Heart left ventricle (tissue), 16 donors: ENCODE results near the gene R3HDM2. TPM values are rescaled to one million over a fixed set of nuclear protein-coding genes. Genes with fewer than 3 reads are reported as not detected.

Experiments used
- ATAC-seq, 4 donors: fragments of 200-7000 bp; cut with Tn5 transposase; one replicate each; pipeline ENCODE4 v1.9.1; 2020 to 2022; ENCODE audit warnings: moderate library complexity in 4 of 4, mild to moderate bottlenecking in 3 of 4, moderate number of reproducible peaks in 1 of 4
- DNase-seq, 5 donors: peaks; one replicate each; pipeline ENCODE4 v3.0.0-alpha.2; 2020
- H3K27ac ChIP-seq, 12 donors: fragments of 200-600 bp; sonication (generic) in 4 of 12; one replicate each; pipeline versions ENCODE4 v1.5.0 to v1.8.0; 2016 to 2022; ENCODE audit warnings: mild to moderate bottlenecking in 2 of 12
- H3K27me3 ChIP-seq, 9 donors: fragments of 200-600 bp; sonication (generic) in 2 of 9; one replicate each; pipeline versions ENCODE4 v1.5.1 to v1.8.0; 2016 to 2022; ENCODE audit warnings: mild to moderate bottlenecking in 3 of 9
- H3K36me3 ChIP-seq, 9 donors: fragments of 200-600 bp; sonication (generic) in 2 of 9; one replicate each; pipeline versions ENCODE4 v1.5.0 to v1.8.0; 2018 to 2022; ENCODE audit warnings: mild to moderate bottlenecking in 2 of 9
- H3K4me1 ChIP-seq, 12 donors: fragments of 200-600 bp; sonication (generic) in 4 of 12; one replicate each; pipeline versions ENCODE4 v1.5.0 to v1.8.0; 2016 to 2022; ENCODE audit warnings: mild to moderate bottlenecking in 3 of 12
- H3K4me3 ChIP-seq, 12 donors: fragments of 200-600 bp; sonication (generic) in 4 of 12; one replicate each; pipeline versions ENCODE4 v1.5.0 to v1.8.0; 2017 to 2022; ENCODE audit warnings: mild to moderate bottlenecking in 9 of 12, moderate library complexity in 4 of 12
- H3K9me3 ChIP-seq, 12 donors: fragments of 200-600 bp; sonication (generic) in 4 of 12; one replicate each; pipeline versions ENCODE4 v1.5.0 to v1.8.0; 2016 to 2022; ENCODE audit warnings: mild to moderate bottlenecking in 1 of 12
- CTCF ChIP-seq, 12 donors: fragments of 200-600 bp; sonication (generic) in 4 of 12; IDR thresholded peaks; one replicate each; pipeline versions ENCODE4 v1.5.0 to v1.8.0; 2018 to 2022; ENCODE audit warnings: antibody characterized with exemption in 12 of 12, mild to moderate bottlenecking in 5 of 12
- POLR2A ChIP-seq, 2 donors: fragments of 450-650 bp; IDR thresholded peaks; one replicate each; pipeline ENCODE4 v1.6.1; 2017; ENCODE audit warnings: antibody characterized with exemption in 2 of 2, mild to moderate bottlenecking in 2 of 2, moderate library complexity in 2 of 2
- WGBS, 4 donors: extraction: QIAGEN DNeasy Blood & Tissue Kit in 2 of 4; methylation state at CpG; one replicate each; pipeline versions ENCODE4 v1.1.5 to v1.1.7; 2013 to 2018; 5-methylcytosine and 5-hydroxymethylcytosine counted together
- intact Hi-C, 10 donors: fragments of 100-400 bp; cut with DNase I; formaldehyde crosslinking; loops; one replicate each; pipeline versions ENCODE4 v1.11.1 to v1.14.2; 2022
- polyA plus RNA-seq, 2 donors: library from polyadenylated mRNA; stranded (reverse); fragments of 200-250 nt; gene quantifications; one replicate each; pipeline ENCODE4 v1.2.3, GENCODE V29; 2013
- total RNA-seq, 9 donors: library from RNA; depleted of rRNA in 2 of 9; stranded (reverse); fragments of >200 nt in 2 of 9; fragmentation: NEBNext Ultra II Directional in 3 of 9; extraction: Animal tissue kit (Norgen Biotek cat#: 25700) in 3 of 9; gene quantifications; one replicate each; pipeline versions ENCODE4 v1.1.0 to v1.2.4, GENCODE V29; 2016 to 2023
- donor health status: ischemic (EF 13 %, LVEDD 7.1; RV severe dilation, severe dysfunction).
- donor health status: healthy with polysubstance abuse.
- donor health status: DM: no; HTN: yes; CAD: no.
- donor health status: DM: no; HTN: no; CAD: no.
- donor health status: ischemic (EF 25% LVEDD 6.9; RV normal size, moderate dysfunction).
- donor health status: ischemic (EF 25% LVEDD 5.7; RV mildly dilated, moderate dysfunction).
- donor health status: healthy.
- donor health status: DM: yes; HTN: yes; CAD: no.
- donor health status: ischemic (EF 35%, LVEDD 5.7; RV mildly dilated, moderate dysfunction).
- donor health status: nonischemic (EF 11% LVEDD 7.7; RV severe dilation, severe dysfunction).
- donor health status: DM: yes; HTN: yes; CAD: no.
- donor health status: PGD.
- donor health status: ischemic (EF 29% LVEDD 5.4; RV normal size, mild dysfunction).
- donor health status: nonischemic (EF 23%, LVEDD 6.1; RV moderate dilation, normal function).

R3HDM2 gene
- total and polyA plus RNA-seq, 11 donors, result 12.7 to 102 (median 59.8) TPM

DNA sequence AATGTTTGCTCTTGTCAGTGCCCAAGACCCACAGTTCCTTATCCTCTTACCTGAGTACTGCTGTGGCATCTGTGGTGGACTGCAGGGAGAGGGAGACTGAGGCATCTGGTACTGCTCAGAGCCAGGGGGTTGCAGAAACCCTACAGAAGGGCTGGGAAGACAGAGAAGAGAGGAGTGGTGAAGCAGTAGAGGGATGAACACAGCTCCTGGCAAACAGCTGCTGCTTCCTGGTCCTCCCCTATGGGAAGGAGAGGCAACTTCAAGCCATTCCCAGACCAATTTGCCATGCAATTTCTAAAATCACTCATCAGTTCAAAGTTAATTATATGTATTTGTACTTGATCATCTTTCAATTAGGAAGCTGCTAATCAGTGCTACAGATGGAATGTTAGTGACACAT lies 164.2 kb downstream of the R3HDM2 start:
- peaks cover 0 to 84% (median 53%) of the 10 kb centered on the region in 9 donors for H3K36me3 ChIP-seq
- intact Hi-C loops, result loop anchor here in 1 of 10 donors (5.0 kb wide), 1 partner anchor 186 kb away; no protein-coding TSS in a partner anchor
- DNase-seq (no peak), ATAC-seq (no peak)
- no peaks in the 10 kb centered on the region for H3K9me3 ChIP-seq
- no peaks in the 10 kb centered on the region for H3K27me3 ChIP-seq
- H3K4me1 ChIP-seq, result peaks cover 0 to 37% (median 11%) of the 10 kb centered on the region in 12 donors
- no peak overlapping the region for H3K27ac ChIP-seq
- no peak overlapping the region for H3K4me3 ChIP-seq
- TF ChIP-seq POLR2A (IDR thresholded peaks at IDR 0.05) (no peak), CTCF (IDR thresholded peaks at IDR 0.05) (no peak)

- TF ChIP-seq CTCF (IDR thresholded peaks at IDR 0.05), result no peak
- no peak for TF ChIP-seq POLR2A (IDR thresholded peaks at IDR 0.05)
- ATAC-seq (no peak), DNase-seq (no peak)
- 93 to 97% (median 94%) methylated on average over 2 of the region's 2 CpGs for WGBS, 4 donors
- H3K4me1 ChIP-seq, result peaks cover 0 to 54% (median 21%) of the 10 kb centered on the region in 12 donors
- no peaks in the 10 kb centered on the region for H3K9me3 ChIP-seq
- H3K27ac ChIP-seq, result peak overlapping the region in 7 of 12 donors; percentile 76 to 89 (median 86)
- no peaks in the 10 kb centered on the region for H3K27me3 ChIP-seq
- peaks cover 0 to 77% (median 46%) of the 10 kb centered on the region in 9 donors for H3K36me3 ChIP-seq
- H3K4me3 ChIP-seq, result no peak overlapping the region
- intact Hi-C loops, result loop anchor here in 8 of 10 donors (2.0 to 5.0 kb wide), 2 partner anchors 189 to 190 kb away; no protein-coding TSS in a partner anchor
Observed at GRCh38 chr12:57263096-57263495, 167.7 kb downstream of the R3HDM2 start.

- WGBS, 4 donors, result 61 to 73% (median 66%) methylated on average over 3 of the region's 3 CpGs
- H3K4me3 ChIP-seq, result no peak overlapping the region
- no peaks in the 10 kb centered on the region for H3K9me3 ChIP-seq
- peaks cover 0 to 57% (median 22%) of the 10 kb centered on the region in 12 donors for H3K4me1 ChIP-seq
- H3K27ac ChIP-seq, result peak overlapping the region; percentile 51 to 89 (median 80)
- intact Hi-C loops, result loop anchor here in 8 of 10 donors (2.0 to 5.0 kb wide), 2 partner anchors 190 to 191 kb away; no protein-coding TSS in a partner anchor
- ATAC-seq (no peak), DNase-seq (no peak)
- H3K36me3 ChIP-seq, result peaks cover 0 to 77% (median 46%) of the 10 kb centered on the region in 9 donors
- TF ChIP-seq POLR2A (IDR thresholded peaks at IDR 0.05) (no peak), CTCF (IDR thresholded peaks at IDR 0.05) (no peak)
- no peaks in the 10 kb centered on the region for H3K27me3 ChIP-seq
Observed at GRCh38 chr12:57262126-57262822, 168.6 kb downstream of the R3HDM2 start.

DNA sequence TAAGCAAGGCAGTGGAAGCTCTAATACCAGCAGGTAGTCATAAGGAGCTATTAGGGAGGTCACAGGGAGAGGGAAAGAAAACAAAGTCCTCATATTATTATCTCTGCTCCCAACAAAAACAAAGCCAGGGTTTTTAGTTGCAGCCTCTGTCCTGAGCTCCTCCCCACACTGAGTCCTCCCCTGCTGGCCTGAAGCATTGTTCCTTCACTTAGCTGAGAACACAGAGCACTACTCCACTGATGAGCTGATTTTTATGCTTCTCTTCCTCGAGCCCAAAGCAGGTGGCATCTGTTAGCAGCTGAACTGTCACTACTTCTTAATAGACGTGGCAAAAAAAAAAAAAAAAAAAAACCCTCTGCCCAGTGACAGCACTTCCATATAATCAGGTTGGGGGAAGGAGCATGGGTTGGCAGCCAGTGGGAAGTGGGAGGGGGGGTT lies 169.4 kb downstream of the R3HDM2 start:
- 31 to 51% (median 42%) methylated on average over 2 of the region's 2 CpGs for WGBS, 4 donors
- Histone ChIP-seq H3K4me3 (no peak overlapping the region), H3K9me3 (no peaks in the 10 kb centered on the region), H3K27me3 (no peaks in the 10 kb centered on the region), H3K36me3 (peaks cover 0 to 77% (median 46%) of the 10 kb centered on the region in 9 donors), H3K27ac (peak overlapping the region; percentile 51 to 89 (median 80)), H3K4me1 (peaks cover 0 to 57% (median 22%) of the 10 kb centered on the region in 12 donors)
- no peak for DNase-seq
- peak; percentile 40 to 55 (median 43) for ATAC-seq
- TF ChIP-seq POLR2A (IDR thresholded peaks at IDR 0.05), result no peak
- TF ChIP-seq CTCF (IDR thresholded peaks at IDR 0.05), result no peak
- intact Hi-C loops, result loop anchor here in 4 of 10 donors (5.0 kb wide), 1 partner anchor 191 kb away; no protein-coding TSS in a partner anchor
